Esophagus squamous epithelium (tissue), 4 donors: ENCODE data around the gene SLC35F4.

Experiments used
- POLR2A ChIP-seq, 4 donors: fragments of 450-650 bp; IDR thresholded peaks; one replicate each; pipeline ENCODE4 v1.6.1; 2017; ENCODE audit warnings: antibody characterized with exemption in 4 of 4, mild to moderate bottlenecking in 4 of 4, moderate library complexity in 3 of 4
- TF ChIP-seq, protein P1 (sequence below), 6 experiments: fragments of 450-650 bp in 4 of 6; fragments of 200-600 bp in 2 of 6; sonication (generic) in 2 of 6; IDR thresholded peaks; one replicate each; pipeline ENCODE4 v1.5.1; 2016 to 2019; ENCODE audit warnings: antibody characterized with exemption in 6 of 6, mild to moderate bottlenecking in 4 of 6, moderate library complexity in 4 of 6

DNA sequence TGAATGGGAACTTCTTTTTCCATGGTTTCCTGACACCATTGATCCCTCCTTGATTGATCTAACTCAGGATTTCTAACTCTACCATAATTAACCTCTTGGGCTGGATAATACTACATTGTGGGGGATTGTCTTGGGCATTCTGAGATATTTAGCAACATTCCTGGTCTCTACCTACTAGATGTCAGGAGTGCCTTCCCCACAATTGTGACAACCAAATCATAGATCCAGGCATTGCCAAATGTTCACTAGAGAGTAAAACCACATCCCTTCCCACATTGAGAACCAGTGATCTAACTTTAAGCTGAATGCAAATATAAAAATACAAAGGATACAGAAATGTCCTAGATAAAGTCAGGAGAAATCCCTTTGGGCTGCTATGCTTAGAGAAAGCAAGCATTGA is 335.3 kb downstream of the SLC35F4 start:
- TF ChIP-seq, protein P1, sequence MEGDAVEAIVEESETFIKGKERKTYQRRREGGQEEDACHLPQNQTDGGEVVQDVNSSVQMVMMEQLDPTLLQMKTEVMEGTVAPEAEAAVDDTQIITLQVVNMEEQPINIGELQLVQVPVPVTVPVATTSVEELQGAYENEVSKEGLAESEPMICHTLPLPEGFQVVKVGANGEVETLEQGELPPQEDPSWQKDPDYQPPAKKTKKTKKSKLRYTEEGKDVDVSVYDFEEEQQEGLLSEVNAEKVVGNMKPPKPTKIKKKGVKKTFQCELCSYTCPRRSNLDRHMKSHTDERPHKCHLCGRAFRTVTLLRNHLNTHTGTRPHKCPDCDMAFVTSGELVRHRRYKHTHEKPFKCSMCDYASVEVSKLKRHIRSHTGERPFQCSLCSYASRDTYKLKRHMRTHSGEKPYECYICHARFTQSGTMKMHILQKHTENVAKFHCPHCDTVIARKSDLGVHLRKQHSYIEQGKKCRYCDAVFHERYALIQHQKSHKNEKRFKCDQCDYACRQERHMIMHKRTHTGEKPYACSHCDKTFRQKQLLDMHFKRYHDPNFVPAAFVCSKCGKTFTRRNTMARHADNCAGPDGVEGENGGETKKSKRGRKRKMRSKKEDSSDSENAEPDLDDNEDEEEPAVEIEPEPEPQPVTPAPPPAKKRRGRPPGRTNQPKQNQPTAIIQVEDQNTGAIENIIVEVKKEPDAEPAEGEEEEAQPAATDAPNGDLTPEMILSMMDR (IDR thresholded peaks at IDR 0.05), result no peak
- TF ChIP-seq POLR2A (IDR thresholded peaks at IDR 0.05), result no peak
